Mucosa of gallbladder (tissue), 1 donor: ENCODE measurements around the gene RAPGEF1. TPM values are rescaled to one million over a fixed set of nuclear protein-coding genes. Genes with fewer than 3 reads are reported as not detected.
"Not testable (repeated sequence)": the region's sequence is repeated elsewhere in the genome, so short reads cannot be mapped to it uniquely, and the experiment has no call there.

Experiments used
- DNase-seq: peaks from one replicate; pipeline ENCODE4 v3.0.0-alpha.2; 2020; ENCODE audit warnings: low spot score
- total RNA-seq: library from RNA; stranded (reverse); gene quantifications from one replicate; pipeline ENCODE4 v1.2.1, GENCODE V29; 2021
- donor health status: DM: no; HTN: no; CAD: no.

Gene RAPGEF1
- total RNA-seq, 1 donor from 2014 or later: 75.9 TPM

- no peak for DNase-seq
Measured at GRCh38 chr9:131562032-131562959, 177.6 kb downstream of the RAPGEF1 start.

GRCh38 chr9:131559421-131560000 lies 180.4 kb downstream of the RAPGEF1 start:
- no peak for DNase-seq

GRCh38 chr9:131557855-131558548 lies 181.9 kb downstream of the RAPGEF1 start:
- DNase-seq: no peak

GRCh38 chr9:131555841-131556673 lies 183.8 kb downstream of the RAPGEF1 start:
- no peak for DNase-seq

- no peak for DNase-seq
Measured at GRCh38 chr9:131554843-131555351, 185.0 kb downstream of the RAPGEF1 start.

GRCh38 chr9:131554087-131554842 lies 185.6 kb downstream of the RAPGEF1 start:
- no peak for DNase-seq

- no peak for DNase-seq
Measured at GRCh38 chr9:131552030-131552429, 187.8 kb downstream of the RAPGEF1 start.

GRCh38 chr9:131550465-131550864 lies 189.4 kb downstream of the RAPGEF1 start:
- DNase-seq: not testable (repeated sequence)

GRCh38 chr9:131549186-131549585 lies 190.7 kb downstream of the RAPGEF1 start:
- DNase-seq: not testable (repeated sequence)

- no peak for DNase-seq
Measured at GRCh38 chr9:131546336-131547084, 193.4 kb downstream of the RAPGEF1 start.

GRCh38 chr9:131545786-131546335 lies 194.0 kb downstream of the RAPGEF1 start:
- no peak for DNase-seq

- DNase-seq: peak; percentile 88
Measured at GRCh38 chr9:131545003-131545785, 194.7 kb downstream of the RAPGEF1 start, which contains the start of gene PRRT1B. Gene PRRT1B (plus strand): TSS chr9:131545523. CDS start chr9:131545616, 93 bp downstream.

- DNase-seq: no peak
Measured at GRCh38 chr9:131543141-131543540, 196.7 kb downstream of the RAPGEF1 start.

GRCh38 chr9:131539223-131539923 lies 200.5 kb downstream of the RAPGEF1 start:
- DNase-seq: no peak

- DNase-seq: no peak
Measured at GRCh38 chr9:131537946-131538345, 201.9 kb downstream of the RAPGEF1 start.

GRCh38 chr9:131534721-131535237 lies 205.1 kb downstream of the RAPGEF1 start:
- DNase-seq: peak; percentile 34
